NCI-H187 treated with DMSO at 0.1 percent for 48 hours (cell line): ENCODE data around the gene SRGAP2.
"Not testable (repeated sequence)": the region's sequence is repeated elsewhere in the genome, so short reads cannot be mapped to it uniquely, and the experiment has no call there.

ENCODE experiments used
- DNase-seq: peaks from one replicate; lab custom pipeline; 2025; lab: John Stamatoyannopoulos, UW

SRGAP2 gene

DNA sequence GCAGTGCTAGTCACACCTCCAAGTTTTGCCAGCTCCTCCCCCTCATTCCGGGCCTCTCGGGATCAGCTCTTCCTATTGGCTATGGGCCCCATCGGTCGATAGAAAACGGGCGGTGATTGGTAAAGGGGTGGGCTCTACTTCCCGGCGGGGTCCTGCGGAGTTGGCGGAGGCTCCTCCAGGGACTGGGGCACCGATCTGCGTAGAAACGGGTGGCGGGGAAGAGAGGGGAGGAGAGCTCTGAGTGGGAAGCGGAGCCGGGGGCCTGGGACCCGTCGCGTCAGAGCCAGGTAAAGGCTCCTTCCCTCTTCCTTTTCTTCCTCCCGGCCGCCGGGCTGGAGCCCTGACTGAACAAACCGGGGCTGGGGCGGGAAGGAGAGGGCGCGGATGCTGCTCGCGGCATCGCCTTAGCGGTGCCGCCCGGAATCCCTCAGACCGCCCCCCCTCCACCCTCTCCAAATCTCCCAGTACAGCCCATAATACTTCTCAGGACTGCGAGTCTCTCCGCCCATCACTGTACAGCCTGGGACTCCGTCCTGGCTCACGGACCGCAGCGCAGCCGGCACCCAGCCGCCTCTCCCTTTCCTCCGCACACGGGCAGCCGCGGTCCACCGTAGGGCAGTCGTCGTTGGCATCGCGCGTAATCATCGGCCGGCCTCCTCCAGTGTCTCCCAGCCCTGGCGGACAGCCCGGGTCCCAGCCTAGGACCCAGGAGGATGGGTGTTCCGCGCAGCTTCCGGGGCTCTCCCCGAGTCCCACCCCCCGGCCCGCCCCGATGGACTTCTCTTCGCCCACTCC lies at the start of gene SRGAP2:
Gene SRGAP2, plus strand, starts transcription at position 178 of the 795 bp plus-strand sequence. CDS start 2,430 bp downstream, outside the sequence.
- peak; percentile 2 for DNase-seq

DNA sequence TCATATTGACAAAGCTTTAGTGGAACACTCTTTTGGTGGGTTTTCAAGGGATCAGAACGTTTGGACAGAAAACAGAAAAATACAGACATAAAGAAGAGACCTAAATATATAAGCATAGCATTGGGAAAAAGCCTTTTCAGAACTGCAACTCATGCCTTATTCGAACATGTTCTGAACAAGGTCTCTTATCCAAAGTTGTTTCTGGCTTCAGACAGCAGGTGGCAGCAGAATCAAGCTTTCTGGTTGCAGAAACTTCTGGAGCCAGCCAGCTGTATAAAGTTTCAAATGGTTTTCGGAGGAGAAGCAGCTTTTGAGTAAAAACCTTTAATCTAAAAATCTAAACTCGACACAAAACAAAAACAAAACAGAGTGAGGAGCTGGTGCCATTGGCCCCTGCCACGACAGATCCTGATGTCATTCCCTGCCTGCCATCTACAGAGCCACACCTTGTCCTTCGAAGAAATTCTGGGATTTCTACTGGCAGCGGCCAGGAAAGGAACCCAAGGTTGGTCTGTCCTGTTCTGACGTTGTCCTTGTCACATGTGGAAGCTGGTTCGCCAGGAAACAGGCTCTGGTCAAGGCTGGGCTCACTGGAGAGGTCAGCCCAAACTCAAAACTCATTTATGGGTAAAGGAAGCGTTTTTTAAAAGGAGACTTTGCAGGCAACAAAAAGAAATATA lies 35.9 kb upstream of the SRGAP2 start:
- not testable (repeated sequence) for DNase-seq

DNA sequence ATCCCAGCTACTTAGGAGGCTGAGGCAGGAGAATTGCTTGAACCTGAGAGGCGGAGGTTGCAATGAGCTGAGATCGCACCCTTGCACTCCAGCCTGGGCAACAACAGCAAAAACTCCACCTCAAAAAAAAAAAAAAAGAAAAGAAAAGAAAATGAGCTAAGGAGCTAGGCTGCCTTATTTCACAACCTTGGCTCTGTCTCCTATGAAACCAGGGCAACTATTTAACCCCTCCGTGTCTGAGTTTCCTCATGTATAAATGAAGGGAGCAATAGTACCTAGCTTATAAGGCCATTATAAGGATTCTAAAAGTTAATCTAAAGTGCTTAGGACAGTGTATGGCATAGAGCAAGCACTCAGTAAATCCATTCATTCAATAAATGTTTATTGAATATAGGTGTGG lies 33.5 kb upstream of the SRGAP2 start:
- not testable (repeated sequence) for DNase-seq

DNA sequence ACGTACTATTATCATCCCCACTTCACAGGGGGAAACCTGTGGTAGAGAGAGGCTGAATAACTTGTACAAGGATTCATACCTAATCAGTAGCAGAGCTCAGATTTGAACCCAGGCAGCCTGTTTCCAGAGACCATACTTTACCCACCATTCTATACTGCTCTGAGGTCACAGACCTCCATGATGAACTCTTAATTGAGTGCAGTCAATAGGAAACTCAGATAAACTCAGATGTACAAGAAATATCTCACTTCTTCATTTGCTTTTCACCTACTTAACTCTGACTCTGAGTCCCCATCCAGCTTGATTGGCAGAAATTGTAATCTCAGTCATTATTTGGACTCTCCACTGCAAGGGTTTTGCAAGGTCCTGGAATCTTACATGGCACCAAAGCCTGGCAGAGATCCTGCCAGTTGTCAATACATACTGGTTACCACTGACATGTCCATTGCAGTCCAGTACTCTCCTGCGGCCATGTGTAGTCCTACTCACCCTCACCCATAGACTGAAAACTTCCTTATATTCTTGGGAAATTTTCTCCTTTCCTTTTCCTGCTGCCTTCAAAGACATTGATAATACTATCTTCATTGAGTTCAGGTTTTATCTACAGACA lies 30.1 kb upstream of the SRGAP2 start:
- not testable (repeated sequence) for DNase-seq

DNA sequence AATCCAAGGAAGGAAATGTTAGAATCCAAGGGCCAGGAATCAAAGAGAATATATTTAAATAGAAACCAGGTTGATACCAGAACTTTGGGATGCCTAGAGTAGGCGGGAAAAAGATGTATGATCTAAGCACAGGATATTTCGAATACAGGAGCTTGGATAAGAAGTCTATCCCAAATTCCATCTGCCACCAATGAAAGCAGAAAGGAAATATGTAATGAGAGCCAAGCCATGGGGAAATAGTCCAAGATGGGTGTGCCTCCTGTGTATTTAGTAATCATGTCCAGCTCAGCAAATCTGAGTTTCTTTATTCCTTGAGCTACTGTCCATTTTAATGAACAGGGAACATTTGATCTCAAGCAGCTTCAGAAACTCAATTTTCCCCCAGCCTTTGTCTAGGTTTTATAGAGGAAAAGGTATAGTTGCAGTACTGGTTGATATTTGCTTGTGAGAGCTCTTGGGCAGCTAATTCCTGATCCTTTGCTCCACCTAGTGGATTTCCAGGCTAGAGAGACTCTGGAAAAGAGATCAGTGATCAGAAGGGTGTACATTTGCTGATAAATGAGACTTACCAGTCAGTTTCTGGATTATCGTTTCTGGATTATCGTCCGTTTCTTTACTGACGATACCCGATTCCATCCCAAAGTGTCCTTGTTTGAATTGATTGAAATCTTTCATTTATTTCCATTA lies 29.0 kb upstream of the SRGAP2 start:
- not testable (repeated sequence) for DNase-seq

GRCh38 chr1:206175459-206176113 lies 27.8 kb upstream of the SRGAP2 start:
- DNase-seq, result not testable (repeated sequence)

DNA sequence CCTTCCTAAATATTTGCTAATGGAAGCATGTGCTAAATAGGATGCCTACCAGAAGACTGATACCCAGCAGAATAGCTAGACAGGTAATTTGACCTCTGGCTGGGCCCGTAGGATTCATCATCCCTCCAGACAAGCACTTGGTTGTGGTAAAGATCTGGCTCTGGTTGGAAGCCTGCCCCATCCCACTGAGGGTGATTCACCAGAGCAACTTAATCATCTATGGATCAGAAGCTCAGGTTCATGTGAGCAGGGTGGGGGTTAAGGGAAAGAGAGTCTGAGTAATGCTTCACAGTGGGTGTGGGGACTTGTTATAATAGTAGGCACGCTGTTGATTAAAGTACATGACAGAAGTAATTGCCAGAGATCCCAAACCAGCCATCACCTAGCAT lies 27.2 kb upstream of the SRGAP2 start:
- DNase-seq, result not testable (repeated sequence)

DNA sequence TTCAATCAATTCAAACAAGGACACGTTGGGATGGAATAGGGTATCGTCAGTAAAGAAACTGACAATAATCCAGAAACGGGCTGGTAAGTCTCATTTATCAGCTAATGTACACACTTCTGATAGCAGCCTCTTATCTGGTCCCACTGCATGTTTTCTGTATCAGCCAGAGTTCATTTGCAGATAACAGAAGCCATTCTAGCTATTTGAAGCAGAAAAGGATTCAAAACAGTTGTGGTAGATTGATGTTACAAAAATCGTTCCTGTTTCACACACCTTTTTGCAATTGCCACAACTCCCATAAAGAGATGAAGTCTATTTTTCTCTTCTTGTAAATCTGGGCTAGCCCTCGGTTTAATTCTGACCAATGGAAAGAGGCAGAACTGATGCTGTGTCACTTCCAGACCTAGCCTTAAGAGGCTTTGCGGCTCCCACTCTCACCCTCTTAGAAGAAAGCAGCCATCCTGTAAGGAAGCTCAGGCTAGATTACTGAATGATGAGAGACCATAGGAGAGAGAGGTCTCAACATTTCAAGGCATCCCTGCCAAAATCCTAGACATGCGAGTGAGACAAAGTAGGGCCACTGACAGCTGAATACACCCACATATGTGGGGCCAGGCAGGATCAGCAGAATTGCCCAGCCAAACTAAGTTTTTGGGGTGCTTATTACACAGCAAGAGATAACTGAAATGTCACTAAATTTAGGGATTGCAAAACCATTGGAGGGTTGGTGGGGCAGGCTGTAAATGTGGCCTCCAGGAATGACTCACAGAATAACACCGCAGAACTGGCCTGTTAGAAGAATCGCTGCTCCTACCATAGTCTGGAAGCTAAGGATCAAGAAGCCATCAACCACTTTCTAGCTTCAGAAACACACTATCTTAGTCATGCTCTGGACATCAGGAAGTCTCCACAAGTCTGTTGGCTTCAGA lies 25.0 kb upstream of the SRGAP2 start:
- DNase-seq, result not testable (repeated sequence)

GRCh38 chr1:206179666-206180065 lies 23.7 kb upstream of the SRGAP2 start:
- not testable (repeated sequence) for DNase-seq

GRCh38 chr1:206182368-206183317 lies 20.7 kb upstream of the SRGAP2 start:
- not testable (repeated sequence) for DNase-seq

DNA sequence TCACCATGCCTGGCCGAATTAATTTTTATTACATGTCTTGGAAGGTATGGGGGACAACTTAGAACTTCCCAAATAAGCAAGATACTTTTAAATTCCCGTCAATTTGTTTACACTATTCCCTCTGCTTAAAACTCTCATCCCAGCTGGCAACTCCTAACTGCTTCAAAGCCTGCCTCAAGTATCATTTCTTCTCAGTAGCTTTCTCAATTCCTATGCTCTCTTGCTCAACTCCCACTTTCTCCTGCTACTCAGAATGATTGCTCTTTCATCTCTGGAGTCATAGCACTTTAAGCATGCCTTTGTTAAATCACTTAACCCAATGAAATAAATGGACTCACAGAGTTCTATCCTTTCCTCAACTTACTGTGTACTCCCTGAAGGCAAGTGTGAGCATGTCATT lies 19.6 kb upstream of the SRGAP2 start:
- not testable (repeated sequence) for DNase-seq

- DNase-seq, result not testable (repeated sequence)
Measured at GRCh38 chr1:206185778-206186177, 17.6 kb upstream of the SRGAP2 start.

GRCh38 chr1:206186826-206187225 lies 16.5 kb upstream of the SRGAP2 start:
- not testable (repeated sequence) for DNase-seq

- DNase-seq, result not testable (repeated sequence)
Measured at GRCh38 chr1:206195182-206195581, 8.2 kb upstream of the SRGAP2 start.

DNA sequence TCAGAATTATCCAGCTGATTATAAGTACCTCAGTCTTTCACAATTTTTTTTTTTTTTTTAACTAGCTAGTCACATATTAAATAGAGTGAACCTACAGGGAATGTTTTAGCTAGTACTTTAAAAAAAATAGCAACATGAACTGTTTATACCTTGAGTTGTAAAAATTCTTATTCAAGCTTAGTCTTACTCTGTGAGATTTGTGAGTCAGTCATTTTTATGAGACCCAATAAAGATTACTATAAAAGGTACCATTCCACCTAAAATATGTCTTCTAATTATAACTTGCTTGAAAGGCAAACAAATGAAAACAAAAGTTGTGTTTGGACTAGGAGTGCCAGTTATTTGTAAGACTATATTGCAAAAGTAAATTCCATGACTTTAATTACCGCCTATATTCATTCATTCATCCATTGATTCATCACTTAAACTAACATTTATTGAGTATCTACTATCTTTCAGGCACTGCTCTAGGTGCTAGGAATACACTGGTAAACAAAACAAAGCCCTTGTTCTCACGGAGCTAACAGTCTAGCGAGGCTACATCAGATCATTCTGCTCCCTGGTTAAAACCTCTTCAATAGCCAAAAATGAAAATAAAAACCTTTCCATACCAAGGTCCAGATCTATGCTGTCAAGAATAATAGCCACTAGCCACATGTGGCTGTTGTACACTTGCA lies 6.5 kb upstream of the SRGAP2 start:
- DNase-seq, result not testable (repeated sequence)

DNA sequence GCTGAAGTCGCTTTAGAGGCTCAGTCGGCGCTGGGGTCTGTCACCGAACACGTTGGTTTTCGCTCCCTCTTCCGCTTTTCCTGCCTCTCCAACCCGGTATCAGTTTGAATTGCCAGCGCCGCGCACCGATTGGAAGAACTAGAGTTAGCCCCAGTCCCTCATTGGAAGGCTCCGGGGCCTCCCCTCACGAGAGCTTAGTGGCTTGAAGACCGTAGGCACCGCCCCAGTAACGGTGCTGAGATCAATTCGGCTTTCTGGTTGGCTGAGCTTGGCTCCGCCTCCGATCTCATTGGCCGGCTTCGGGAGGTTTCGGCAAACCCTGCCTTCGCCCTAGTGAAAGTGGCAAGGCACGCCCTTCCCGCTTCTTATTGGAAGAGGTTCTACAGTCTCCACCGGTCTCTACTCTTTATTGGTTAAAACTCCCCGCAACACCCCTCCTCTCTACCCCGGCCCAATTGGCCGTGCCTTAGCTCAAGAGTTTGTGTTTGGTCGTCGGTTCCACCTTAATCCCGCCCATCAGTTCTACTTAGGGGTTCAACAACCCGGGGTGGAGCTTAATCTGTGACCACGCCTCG lies 465 bp upstream of the SRGAP2 start, which contains the start of gene FAM72A:
Gene FAM72A, minus strand, starts transcription at position 51 of the 575 bp plus-strand sequence. CDS start 814 bp downstream, outside the sequence.
- DNase-seq, result peak; percentile 100

DNA sequence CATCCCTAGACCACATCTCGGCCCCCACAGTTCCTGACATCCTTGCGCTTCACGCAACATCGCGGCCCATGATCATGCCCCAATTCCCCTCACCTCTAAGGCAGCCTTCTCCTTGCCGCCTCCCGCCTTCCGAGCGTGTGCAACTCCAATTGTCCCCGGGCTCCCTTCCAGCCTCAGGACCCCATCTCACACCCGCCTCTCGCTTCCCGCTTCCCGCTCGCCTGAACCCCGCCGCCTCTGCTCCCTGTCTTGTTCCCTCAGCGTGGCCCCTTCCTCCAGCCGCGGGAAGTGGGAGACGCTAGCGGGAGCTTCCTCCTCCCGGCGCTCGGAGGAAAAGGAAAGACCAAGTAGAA lies 794 bp downstream of the SRGAP2 start:
- DNase-seq, result not testable (repeated sequence)

DNA sequence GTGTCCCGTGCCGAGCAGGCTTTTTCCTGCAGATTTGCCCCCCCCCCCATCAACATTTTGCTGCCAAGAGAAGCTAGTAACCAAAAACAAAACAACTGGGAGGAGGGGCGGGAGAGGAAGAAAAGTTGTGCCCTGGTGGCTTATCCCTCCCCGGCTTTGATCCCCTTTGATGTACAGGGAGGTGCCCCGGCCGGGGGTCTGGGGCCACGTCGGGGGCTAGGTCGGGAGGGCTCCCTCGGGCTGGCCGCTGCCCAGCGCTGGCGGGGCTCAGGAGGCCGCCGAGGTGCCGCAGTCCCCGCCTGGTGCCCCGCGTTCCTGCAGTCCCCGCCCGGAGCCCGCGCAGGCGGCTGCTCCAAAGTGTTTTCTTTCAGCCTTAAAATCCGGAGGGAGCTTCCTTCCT lies 1.5 kb downstream of the SRGAP2 start:
- not testable (repeated sequence) for DNase-seq
